ENCODE measurements around the gene TGM2. TPM values are rescaled to one million over a fixed set of nuclear protein-coding genes. Genes with fewer than 3 reads are reported as not detected.
A peak's percentile ranks its signal among the peaks of the same experiment; 100 is the strongest.

Gene TGM2
- total and polyA plus RNA-seq, 9 of the 15 experiments (the other 6 are each of a cell fraction or from before 2014, with no cell fraction given), result 5.5 to 78.5 (median 37.6) TPM

- TF ChIP-seq ZBTB40 (IDR thresholded peaks at IDR 0.05) (peak; percentile 88), ZBTB40 (CRISPR knock-in tag; IDR thresholded peaks at IDR 0.05) (peak; percentile 91), TEAD4 (IDR thresholded peaks at IDR 0.05; ENCODE audit: low read length) (no peak), TEAD4 (CRISPR knock-in tag; IDR thresholded peaks at IDR 0.05; ENCODE audit: borderline replicate concordance) (no peak)
These were observed 33.3 kb upstream of the TGM2 start (continued) for GRCh38 chr20:38198238-38198861.
